Measurements from ENCODE around the gene METTL22. TPM values are rescaled to one million over a fixed set of nuclear protein-coding genes. Genes with fewer than 3 reads are reported as not detected.

The METTL22 gene
- total and polyA plus RNA-seq, 8 donors, result 8.8 to 186 (median 23.4) TPM

- peak; percentile 20 to 30 for DNase-seq
- H3K27me3 ChIP-seq, result no peaks in the 10 kb centered on the region
- 80 to 86% (median 82%) methylated on average over 23 to 29 of the region's 29 CpGs for WGBS, 5 donors
- H3K4me1 ChIP-seq, result no peaks in the 10 kb centered on the region
- no peaks in the 10 kb centered on the region for H3K9me3 ChIP-seq
- intact Hi-C loops (cut with DNase I; ENCODE audit: low total_unique reads), result no loop called here
- H3K27ac ChIP-seq, result peak overlapping the region in 3 of 5 donors; percentile 15 to 72 (median 28)
- TF ChIP-seq POLR2A (IDR thresholded peaks at IDR 0.05), result no peak
- peaks cover 70 to 95% (median 92%) of the 10 kb centered on the region in 4 donors for H3K36me3 ChIP-seq
- H3K4me3 ChIP-seq, result no peak overlapping the region
These were observed 23.0 kb downstream of the METTL22 start for GRCh38 chr16:8644211-8645140.

- no peak for DNase-seq
- no peak for TF ChIP-seq CTCF (IDR thresholded peaks at IDR 0.05)
- TF ChIP-seq POLR2AphosphoS5 (IDR thresholded peaks at IDR 0.05), result no peak
- TF ChIP-seq POLR2A (IDR thresholded peaks at IDR 0.05), result no peak
- no peak for TF ChIP-seq EP300 (IDR thresholded peaks at IDR 0.05)
- Histone ChIP-seq H3K4me1 (no peaks in the 10 kb centered on the region), H3K27ac (peak overlapping the region in 2 of 5 donors; percentile 28 to 72), H3K4me3 (no peak overlapping the region), H3K9me3 (no peaks in the 10 kb centered on the region), H3K27me3 (no peaks in the 10 kb centered on the region), H3K36me3 (peaks cover 64 to 88% (median 86%) of the 10 kb centered on the region in 4 donors)
- intact Hi-C loops (cut with DNase I; ENCODE audit: low total_unique reads), result no loop called here
- 72 to 84% (median 76%) methylated on average over 11 of the region's 11 CpGs for WGBS, 5 donors
These were observed 23.6 kb downstream of the METTL22 start for GRCh38 chr16:8645141-8645521.

GRCh38 chr16:8645831-8646230 lies 24.3 kb downstream of the METTL22 start:
- TF ChIP-seq POLR2AphosphoS5 (IDR thresholded peaks at IDR 0.05) (no peak), EP300 (IDR thresholded peaks at IDR 0.05) (no peak), POLR2A (IDR thresholded peaks at IDR 0.05) (no peak), CTCF (IDR thresholded peaks at IDR 0.05) (no peak)
- DNase-seq, result no peak

GRCh38 chr16:8646326-8647053 lies 25.0 kb downstream of the METTL22 start:
- Histone ChIP-seq H3K9me3 (no peaks in the 10 kb centered on the region), H3K27ac (no peak overlapping the region), H3K27me3 (no peaks in the 10 kb centered on the region), H3K4me1 (no peaks in the 10 kb centered on the region), H3K36me3 (peaks cover 59 to 78% (median 77%) of the 10 kb centered on the region in 4 donors), H3K4me3 (no peak overlapping the region)
- WGBS, 5 donors, result 77 to 81% (median 78%) methylated on average over 13 of the region's 13 CpGs
- intact Hi-C loops (cut with DNase I; ENCODE audit: low total_unique reads), result no loop called here
- DNase-seq, result no peak
- TF ChIP-seq POLR2A (IDR thresholded peaks at IDR 0.05) (no peak), POLR2AphosphoS5 (IDR thresholded peaks at IDR 0.05) (no peak), CTCF (IDR thresholded peaks at IDR 0.05) (no peak), EP300 (IDR thresholded peaks at IDR 0.05) (no peak)

More at GRCh38 chr16:8645831-8646230, 24.3 kb downstream of the METTL22 start:
- no peak overlapping the region for H3K4me3 ChIP-seq
- H3K4me1 ChIP-seq, result no peaks in the 10 kb centered on the region
- H3K27ac ChIP-seq, result no peak overlapping the region
- peaks cover 63 to 85% (median 84%) of the 10 kb centered on the region in 4 donors for H3K36me3 ChIP-seq
- intact Hi-C loops (cut with DNase I; ENCODE audit: low total_unique reads), result no loop called here
- no peaks in the 10 kb centered on the region for H3K9me3 ChIP-seq
- WGBS, 5 donors, result 84 to 92% (median 92%) methylated on average over 13 of the region's 13 CpGs
- H3K27me3 ChIP-seq, result no peaks in the 10 kb centered on the region
